ENCODE measurements around the gene RAB17. TPM values are rescaled to one million over a fixed set of nuclear protein-coding genes. Genes with fewer than 3 reads are reported as not detected.

RAB17 gene
- total RNA-seq, 1 experiment from 2014 or later = 41.8 TPM

GRCh38 chr2:237538901-237539300, 51.6 kb downstream of the RAB17 start:
- no TSS peak for BruUV-seq (replicated peaks)

GRCh38 chr2:237538001-237538720, 52.4 kb downstream of the RAB17 start:
- Histone ChIP-seq H3K36me3 (ENCODE audit: control insufficient read depth in 1 of 2, insufficient read depth in 2 of 2, low read length in 2 of 2) (peaks cover 2 to 18% of the 10 kb centered on the region in 2 experiments; a peak in 3 of 4 replicates), H3K4me2 (ENCODE audit: low read length) (no peak overlapping the region), H3K9me2 (ENCODE audit: insufficient read depth) (no peaks in the 10 kb centered on the region), H2AFZ (ENCODE audit: low read depth, low read length, poor library complexity, severe bottlenecking) (no peak overlapping the region), H4K20me1 (ENCODE audit: insufficient read depth) (no peaks in the 10 kb centered on the region), H3K79me2 (ENCODE audit: insufficient read depth, low read length) (no peaks in the 10 kb centered on the region), H3K9me3 (ENCODE audit: control insufficient read depth in 1 of 2, insufficient read depth in 1 of 2, low read depth in 1 of 2, low read length in 2 of 2) (no peaks in the 10 kb centered on the region), H3K27ac (ENCODE audit: low read depth, low read length) (no peak overlapping the region), H3K4me1 (ENCODE audit: control insufficient read depth in 1 of 2, insufficient read depth in 2 of 2, low read length in 2 of 2) (no peaks in the 10 kb centered on the region), H3K9ac (ENCODE audit: low read length) (no peak overlapping the region), H3K27me3 (ENCODE audit: insufficient read depth, low read length) (no peaks in the 10 kb centered on the region), H3K4me3 (replicated peaks in 1 of 2; ENCODE audit: low read depth in 1 of 2, low read length in 2 of 2) (no peak overlapping the region)
- BruUV-seq (replicated peaks) = no TSS peak
- ChIA-PET CTCF (no interaction called here), POLR2A (no interaction called here), RAD21 (ENCODE audit: low non-redundant PET in 1 of 2, low total read pairs in 2 of 2, uncharacterized antibody in 2 of 2, unreplicated experiment in 2 of 2) (no interaction called here)
- intact Hi-C loops (cut with micrococcal nuclease) = no loop called here
- ATAC-seq (no peak), DNase-seq (ENCODE audit: low read depth, low spot score) (no peak)
- TF ChIP-seq, protein P1, sequence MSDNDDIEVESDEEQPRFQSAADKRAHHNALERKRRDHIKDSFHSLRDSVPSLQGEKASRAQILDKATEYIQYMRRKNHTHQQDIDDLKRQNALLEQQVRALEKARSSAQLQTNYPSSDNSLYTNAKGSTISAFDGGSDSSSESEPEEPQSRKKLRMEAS (IDR thresholded peaks at IDR 0.05) = no peak
- no peak for TF ChIP-seq YY1 (IDR thresholded peaks at IDR 0.05; ENCODE audit: extremely low read depth, insufficient replicate concordance, low read depth, low read length)
- no peak for TF ChIP-seq SRF (IDR thresholded peaks at IDR 0.05; ENCODE audit: low read depth)
- TF ChIP-seq SIN3A (IDR thresholded peaks at IDR 0.05; ENCODE audit: low read depth) = no peak
- no peak for TF ChIP-seq JUND (IDR thresholded peaks at IDR 0.05)
- no peak for TF ChIP-seq ZNF274 (IDR thresholded peaks at IDR 0.05; ENCODE audit: low read depth, low read length)
- no peak for TF ChIP-seq EZH2phosphoT487 (IDR thresholded peaks at IDR 0.05; ENCODE audit: borderline replicate concordance)
- TF ChIP-seq, protein P2, sequence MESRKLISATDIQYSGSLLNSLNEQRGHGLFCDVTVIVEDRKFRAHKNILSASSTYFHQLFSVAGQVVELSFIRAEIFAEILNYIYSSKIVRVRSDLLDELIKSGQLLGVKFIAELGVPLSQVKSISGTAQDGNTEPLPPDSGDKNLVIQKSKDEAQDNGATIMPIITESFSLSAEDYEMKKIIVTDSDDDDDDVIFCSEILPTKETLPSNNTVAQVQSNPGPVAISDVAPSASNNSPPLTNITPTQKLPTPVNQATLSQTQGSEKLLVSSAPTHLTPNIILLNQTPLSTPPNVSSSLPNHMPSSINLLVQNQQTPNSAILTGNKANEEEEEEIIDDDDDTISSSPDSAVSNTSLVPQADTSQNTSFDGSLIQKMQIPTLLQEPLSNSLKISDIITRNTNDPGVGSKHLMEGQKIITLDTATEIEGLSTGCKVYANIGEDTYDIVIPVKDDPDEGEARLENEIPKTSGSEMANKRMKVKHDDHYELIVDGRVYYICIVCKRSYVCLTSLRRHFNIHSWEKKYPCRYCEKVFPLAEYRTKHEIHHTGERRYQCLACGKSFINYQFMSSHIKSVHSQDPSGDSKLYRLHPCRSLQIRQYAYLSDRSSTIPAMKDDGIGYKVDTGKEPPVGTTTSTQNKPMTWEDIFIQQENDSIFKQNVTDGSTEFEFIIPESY (IDR thresholded peaks at IDR 0.05; ENCODE audit: extremely low read depth, insufficient replicate concordance, low read length) = no peak
- no peak for TF ChIP-seq CEBPB (IDR thresholded peaks at IDR 0.05; ENCODE audit: low read depth)
- TF ChIP-seq SP1 (IDR thresholded peaks at IDR 0.05; ENCODE audit: low read depth) = no peak
- TF ChIP-seq ZFX (IDR thresholded peaks at IDR 0.05) = no peak

More at GRCh38 chr2:237538901-237539300, 51.6 kb downstream of the RAB17 start:
- no peaks in the 10 kb centered on the region for H3K9me3 ChIP-seq (ENCODE audit: control insufficient read depth in 1 of 2, insufficient read depth in 1 of 2, low read depth in 1 of 2, low read length in 2 of 2)
- H3K4me3 ChIP-seq (replicated peaks in 1 of 2; ENCODE audit: low read depth in 1 of 2, low read length in 2 of 2) = no peak overlapping the region
- ATAC-seq = peak; percentile 14; the same call in 1 of the 2 replicates
- CTCF ChIA-PET = no interaction called here
- POLR2A ChIA-PET = no interaction called here
- H3K9me2 ChIP-seq (ENCODE audit: insufficient read depth) = no peaks in the 10 kb centered on the region
- no peaks in the 10 kb centered on the region for H3K4me1 ChIP-seq (ENCODE audit: control insufficient read depth in 1 of 2, insufficient read depth in 2 of 2, low read length in 2 of 2)
- no peak overlapping the region for H2AFZ ChIP-seq (ENCODE audit: low read depth, low read length, poor library complexity, severe bottlenecking)
- no peak overlapping the region for H3K4me2 ChIP-seq (ENCODE audit: low read length)
- H3K79me2 ChIP-seq (ENCODE audit: insufficient read depth, low read length) = no peaks in the 10 kb centered on the region
- H3K27me3 ChIP-seq (ENCODE audit: insufficient read depth, low read length) = no peaks in the 10 kb centered on the region
- RAD21 ChIA-PET (ENCODE audit: low non-redundant PET in 1 of 2, low total read pairs in 2 of 2, uncharacterized antibody in 2 of 2, unreplicated experiment in 2 of 2) = no interaction called here
- H4K20me1 ChIP-seq (ENCODE audit: insufficient read depth) = no peaks in the 10 kb centered on the region
- no peak overlapping the region for H3K27ac ChIP-seq (ENCODE audit: low read depth, low read length)
- DNase-seq (ENCODE audit: low read depth, low spot score) = no peak
- H3K36me3 ChIP-seq (ENCODE audit: control insufficient read depth in 1 of 2, insufficient read depth in 2 of 2, low read length in 2 of 2) = peaks cover 2 to 18% of the 10 kb centered on the region in 2 experiments; a peak in 3 of 4 replicates
- H3K9ac ChIP-seq (ENCODE audit: low read length) = no peak overlapping the region
- intact Hi-C loops (cut with micrococcal nuclease) = no loop called here
- TF ChIP-seq YY1 (IDR thresholded peaks at IDR 0.05; ENCODE audit: extremely low read depth, insufficient replicate concordance, low read depth, low read length) = no peak
- TF ChIP-seq, protein P3, sequence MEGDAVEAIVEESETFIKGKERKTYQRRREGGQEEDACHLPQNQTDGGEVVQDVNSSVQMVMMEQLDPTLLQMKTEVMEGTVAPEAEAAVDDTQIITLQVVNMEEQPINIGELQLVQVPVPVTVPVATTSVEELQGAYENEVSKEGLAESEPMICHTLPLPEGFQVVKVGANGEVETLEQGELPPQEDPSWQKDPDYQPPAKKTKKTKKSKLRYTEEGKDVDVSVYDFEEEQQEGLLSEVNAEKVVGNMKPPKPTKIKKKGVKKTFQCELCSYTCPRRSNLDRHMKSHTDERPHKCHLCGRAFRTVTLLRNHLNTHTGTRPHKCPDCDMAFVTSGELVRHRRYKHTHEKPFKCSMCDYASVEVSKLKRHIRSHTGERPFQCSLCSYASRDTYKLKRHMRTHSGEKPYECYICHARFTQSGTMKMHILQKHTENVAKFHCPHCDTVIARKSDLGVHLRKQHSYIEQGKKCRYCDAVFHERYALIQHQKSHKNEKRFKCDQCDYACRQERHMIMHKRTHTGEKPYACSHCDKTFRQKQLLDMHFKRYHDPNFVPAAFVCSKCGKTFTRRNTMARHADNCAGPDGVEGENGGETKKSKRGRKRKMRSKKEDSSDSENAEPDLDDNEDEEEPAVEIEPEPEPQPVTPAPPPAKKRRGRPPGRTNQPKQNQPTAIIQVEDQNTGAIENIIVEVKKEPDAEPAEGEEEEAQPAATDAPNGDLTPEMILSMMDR (IDR thresholded peaks at IDR 0.05 in 2 of 3, conservative IDR thresholded peaks at IDR 0.05 in 1 of 3; ENCODE audit: borderline replicate concordance in 1 of 3, insufficient read depth in 1 of 3, low read depth in 2 of 3, low read length in 2 of 3) = no peak
- TF ChIP-seq, protein P1 (IDR thresholded peaks at IDR 0.05) = no peak
- TF ChIP-seq ZNF274 (IDR thresholded peaks at IDR 0.05; ENCODE audit: low read depth, low read length) = no peak
- TF ChIP-seq POLR2AphosphoS5 (IDR thresholded peaks at IDR 0.05; ENCODE audit: low read depth, low read length) = no peak
